Sigmoid colon (tissue), 4 donors: ENCODE measurements around the gene WHRN.

Experiments used
- EP300 ChIP-seq, 4 donors: sonication (generic); formaldehyde crosslinking; IDR thresholded peaks; one replicate each; pipeline ENCODE4 v1.6.1; 2017; ENCODE audit warnings: antibody characterized with exemption in 4 of 4
- POLR2A ChIP-seq, 2 donors: fragments of 450-650 bp; IDR thresholded peaks; one replicate each; pipeline ENCODE4 v1.6.1; 2016; ENCODE audit warnings: antibody characterized with exemption in 2 of 2, mild to moderate bottlenecking in 2 of 2, moderate library complexity in 2 of 2
- POLR2AphosphoS5 ChIP-seq, 4 donors: sonication (generic); formaldehyde crosslinking; IDR thresholded peaks; one replicate each; pipeline ENCODE4 v1.6.1; 2017; ENCODE audit warnings: antibody characterized with exemption in 4 of 4
- TF ChIP-seq, protein P1 (sequence below), 4 experiments: fragments of 450-650 bp in 3 of 4; fragments of 200-600 bp in 1 of 4; IDR thresholded peaks; one replicate each; pipeline ENCODE4 v1.5.1; 2016 to 2019; ENCODE audit warnings: antibody characterized with exemption in 4 of 4, mild to moderate bottlenecking in 3 of 4, moderate library complexity in 2 of 4

GRCh38 chr9:114464281-114465051, 40.8 kb downstream of the WHRN start:
- TF ChIP-seq, protein P1, sequence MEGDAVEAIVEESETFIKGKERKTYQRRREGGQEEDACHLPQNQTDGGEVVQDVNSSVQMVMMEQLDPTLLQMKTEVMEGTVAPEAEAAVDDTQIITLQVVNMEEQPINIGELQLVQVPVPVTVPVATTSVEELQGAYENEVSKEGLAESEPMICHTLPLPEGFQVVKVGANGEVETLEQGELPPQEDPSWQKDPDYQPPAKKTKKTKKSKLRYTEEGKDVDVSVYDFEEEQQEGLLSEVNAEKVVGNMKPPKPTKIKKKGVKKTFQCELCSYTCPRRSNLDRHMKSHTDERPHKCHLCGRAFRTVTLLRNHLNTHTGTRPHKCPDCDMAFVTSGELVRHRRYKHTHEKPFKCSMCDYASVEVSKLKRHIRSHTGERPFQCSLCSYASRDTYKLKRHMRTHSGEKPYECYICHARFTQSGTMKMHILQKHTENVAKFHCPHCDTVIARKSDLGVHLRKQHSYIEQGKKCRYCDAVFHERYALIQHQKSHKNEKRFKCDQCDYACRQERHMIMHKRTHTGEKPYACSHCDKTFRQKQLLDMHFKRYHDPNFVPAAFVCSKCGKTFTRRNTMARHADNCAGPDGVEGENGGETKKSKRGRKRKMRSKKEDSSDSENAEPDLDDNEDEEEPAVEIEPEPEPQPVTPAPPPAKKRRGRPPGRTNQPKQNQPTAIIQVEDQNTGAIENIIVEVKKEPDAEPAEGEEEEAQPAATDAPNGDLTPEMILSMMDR (IDR thresholded peaks at IDR 0.05): no peak
- TF ChIP-seq POLR2A (IDR thresholded peaks at IDR 0.05) (no peak), POLR2AphosphoS5 (IDR thresholded peaks at IDR 0.05) (no peak), EP300 (IDR thresholded peaks at IDR 0.05) (no peak)
